Endothelial cell (in vitro differentiated cells): ENCODE data around the gene ITPRIPL2. TPM values are rescaled to one million over a fixed set of nuclear protein-coding genes. Genes with fewer than 3 reads are reported as not detected.

Experiments used
- DNase-seq: peaks from one replicate; pipeline ENCODE4 v3.0.0; 2021; ENCODE audit warnings: low spot score
- H3K27ac Mint-ChIP-seq: one replicate; pipeline ENCODE4 v1.8.0; 2021; ENCODE audit warnings: mixed read lengths, inconsistent platforms; ENCODE audit not compliant: unreplicated experiment
- H3K27me3 Mint-ChIP-seq: one replicate; pipeline ENCODE4 v1.8.0; 2021; ENCODE audit warnings: mild to moderate bottlenecking, moderate library complexity, mixed read lengths, inconsistent platforms; ENCODE audit not compliant: unreplicated experiment
- H3K36me3 Mint-ChIP-seq: one replicate; pipeline ENCODE4 v1.8.0; 2021; ENCODE audit warnings: mild to moderate bottlenecking, low read depth, mixed read lengths, inconsistent platforms; ENCODE audit not compliant: unreplicated experiment
- H3K4me1 Mint-ChIP-seq: one replicate; pipeline ENCODE4 v1.8.0; 2021; ENCODE audit warnings: mild to moderate bottlenecking, mixed read lengths, inconsistent platforms; ENCODE audit not compliant: unreplicated experiment
- H3K4me3 Mint-ChIP-seq: one replicate; pipeline ENCODE4 v1.8.0; 2021; ENCODE audit warnings: mild to moderate bottlenecking, mixed read lengths, inconsistent platforms; ENCODE audit not compliant: unreplicated experiment
- H3K9me3 Mint-ChIP-seq: one replicate; pipeline ENCODE4 v1.8.0; 2021; ENCODE audit warnings: mixed read lengths, inconsistent platforms; ENCODE audit not compliant: unreplicated experiment
- CTCF ChIP-seq: fragments of 200-600 bp; sonication (generic); IDR thresholded peaks from one replicate; pipeline ENCODE4 v1.5.0; 2021; ENCODE audit warnings: antibody characterized with exemption; ENCODE audit not compliant: unreplicated experiment
- total RNA-seq: library from RNA; stranded (reverse); fragmentation: NEBNext Ultra II Directional; extraction: Animal tissue kit (Norgen Biotek cat#: 25700); gene quantifications from one replicate; pipeline ENCODE4 v1.2.1, GENCODE V29; 2021; ENCODE audit not compliant: unreplicated experiment

ITPRIPL2 gene
- total RNA-seq, 1 donor from 2014 or later, result 65.1 TPM

GRCh38 chr16:19071811-19072777 is 41.7 kb upstream of the ITPRIPL2 start:
- peak; percentile 75 for TF ChIP-seq CTCF

DNA sequence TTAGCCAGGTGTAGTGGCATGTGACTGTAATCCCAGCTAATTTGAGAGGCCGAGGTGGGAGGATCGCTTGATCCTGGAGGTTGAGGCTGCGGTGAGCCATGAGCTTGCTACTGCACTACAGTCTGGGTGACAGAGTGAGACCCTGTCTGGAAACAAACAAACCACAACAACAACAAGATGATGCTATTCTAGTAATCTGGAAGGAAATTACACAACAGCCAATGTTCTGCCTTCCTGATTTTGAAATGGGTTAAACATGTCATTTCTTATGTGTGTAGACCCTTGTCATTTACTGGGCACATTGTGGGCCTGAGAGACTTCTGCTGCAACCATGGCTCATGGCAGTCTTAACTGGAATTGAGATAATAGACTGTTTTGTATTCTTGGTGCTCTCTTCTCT is 40.4 kb upstream of the ITPRIPL2 start:
- Mint-ChIP-seq H3K9me3 (no peaks in the 10 kb centered on the region), H3K4me3 (no peak overlapping the region), H3K36me3 (peaks cover 5% of the 10 kb centered on the region), H3K27ac (no peak overlapping the region), H3K4me1 (no peaks in the 10 kb centered on the region), H3K27me3 (no peaks in the 10 kb centered on the region)
- TF ChIP-seq CTCF, result no peak
- DNase-seq, result no peak

More at GRCh38 chr16:19071811-19072777, 41.7 kb upstream of the ITPRIPL2 start:
- Mint-ChIP-seq H3K27me3 (no peaks in the 10 kb centered on the region), H3K27ac (no peak overlapping the region), H3K4me3 (no peak overlapping the region), H3K4me1 (peaks cover 2% of the 10 kb centered on the region), H3K36me3 (peaks cover 5% of the 10 kb centered on the region), H3K9me3 (no peaks in the 10 kb centered on the region)
- DNase-seq, result peak; percentile 76

DNA sequence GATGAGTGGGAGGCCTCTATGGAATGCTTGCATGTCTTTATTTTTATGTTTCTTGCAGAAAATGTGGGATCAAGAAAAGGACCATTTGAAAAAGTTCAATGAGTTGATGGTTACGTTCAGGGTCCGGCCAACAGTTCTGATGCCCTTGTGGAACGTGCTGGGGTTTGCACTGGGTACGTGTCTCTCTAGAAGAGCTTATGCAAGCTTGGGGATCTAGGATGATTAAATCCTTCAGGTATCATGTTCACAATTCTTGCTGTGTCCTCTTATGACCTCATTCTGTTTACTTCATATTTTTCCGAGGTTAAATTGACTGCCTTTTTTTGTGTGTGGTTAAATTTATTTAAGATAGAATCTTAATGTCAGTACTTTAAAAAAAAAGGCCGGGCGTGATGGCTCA is 39.9 kb upstream of the ITPRIPL2 start:
- Mint-ChIP-seq H3K4me1 (no peaks in the 10 kb centered on the region), H3K4me3 (no peak overlapping the region), H3K36me3 (peaks cover 5% of the 10 kb centered on the region), H3K27me3 (no peaks in the 10 kb centered on the region), H3K9me3 (no peaks in the 10 kb centered on the region), H3K27ac (peak overlapping the region; percentile 31)
- TF ChIP-seq CTCF, result no peak
- DNase-seq, result no peak

GRCh38 chr16:19075511-19075910 is 38.3 kb upstream of the ITPRIPL2 start:
- Mint-ChIP-seq H3K4me1 (no peaks in the 10 kb centered on the region), H3K36me3 (peaks cover 5% of the 10 kb centered on the region), H3K27me3 (no peaks in the 10 kb centered on the region), H3K4me3 (peak overlapping the region; percentile 5), H3K9me3 (no peaks in the 10 kb centered on the region), H3K27ac (no peak overlapping the region)
- TF ChIP-seq CTCF, result no peak
- no peak for DNase-seq

- H3K4me3 Mint-ChIP-seq, result no peak overlapping the region
- H3K9me3 Mint-ChIP-seq, result no peaks in the 10 kb centered on the region
- H3K27me3 Mint-ChIP-seq, result peaks cover 3% of the 10 kb centered on the region
- no peaks in the 10 kb centered on the region for H3K4me1 Mint-ChIP-seq
- TF ChIP-seq CTCF, result no peak
- peaks cover 13% of the 10 kb centered on the region for H3K36me3 Mint-ChIP-seq
- no peak overlapping the region for H3K27ac Mint-ChIP-seq
- no peak for DNase-seq
These were observed 35.9 kb upstream of the ITPRIPL2 start for GRCh38 chr16:19077879-19078278.
